ENCODE measurements around the gene PRKRA.
"Not testable (repeated sequence)": the region's sequence is repeated elsewhere in the genome, so short reads cannot be mapped to it uniquely, and the experiment has no call there.

PRKRA gene

GRCh38 chr2:178457390-178457886 lies 6.5 kb upstream of the PRKRA start:
- no peak for DNase-seq (ENCODE audit: low read depth in 2 of 2)

- no peak for DNase-seq (ENCODE audit: low read depth in 2 of 2)
Observed at GRCh38 chr2:178455947-178456346, 5.0 kb upstream of the PRKRA start.

DNA sequence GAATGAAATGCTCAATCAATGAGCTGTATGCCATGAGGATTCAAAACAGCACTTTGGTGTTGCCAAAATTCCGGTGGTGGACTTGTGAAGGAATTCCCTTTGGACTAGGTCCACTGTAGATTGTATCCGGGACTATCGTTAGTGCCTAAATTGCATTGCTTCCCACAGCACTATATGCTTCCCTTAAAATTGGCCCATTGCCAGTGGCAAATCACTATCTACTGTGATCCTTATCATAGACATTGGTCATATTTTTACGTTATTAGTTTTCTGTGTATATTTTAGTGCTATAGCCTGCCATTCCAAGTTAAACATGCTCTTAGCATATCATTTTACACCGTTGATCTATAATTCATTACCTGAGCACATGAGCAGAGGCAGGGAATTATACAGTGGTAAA lies 1.9 kb upstream of the PRKRA start:
- no peak for DNase-seq (ENCODE audit: low read depth in 2 of 2)

- no peak for DNase-seq (ENCODE audit: low read depth in 2 of 2)
Observed at GRCh38 chr2:178452334-178452733, 1.4 kb upstream of the PRKRA start.

- no peak for DNase-seq (ENCODE audit: low read depth in 2 of 2)
Observed at GRCh38 chr2:178450524-178450773, 526 bp downstream of the PRKRA start.

DNA sequence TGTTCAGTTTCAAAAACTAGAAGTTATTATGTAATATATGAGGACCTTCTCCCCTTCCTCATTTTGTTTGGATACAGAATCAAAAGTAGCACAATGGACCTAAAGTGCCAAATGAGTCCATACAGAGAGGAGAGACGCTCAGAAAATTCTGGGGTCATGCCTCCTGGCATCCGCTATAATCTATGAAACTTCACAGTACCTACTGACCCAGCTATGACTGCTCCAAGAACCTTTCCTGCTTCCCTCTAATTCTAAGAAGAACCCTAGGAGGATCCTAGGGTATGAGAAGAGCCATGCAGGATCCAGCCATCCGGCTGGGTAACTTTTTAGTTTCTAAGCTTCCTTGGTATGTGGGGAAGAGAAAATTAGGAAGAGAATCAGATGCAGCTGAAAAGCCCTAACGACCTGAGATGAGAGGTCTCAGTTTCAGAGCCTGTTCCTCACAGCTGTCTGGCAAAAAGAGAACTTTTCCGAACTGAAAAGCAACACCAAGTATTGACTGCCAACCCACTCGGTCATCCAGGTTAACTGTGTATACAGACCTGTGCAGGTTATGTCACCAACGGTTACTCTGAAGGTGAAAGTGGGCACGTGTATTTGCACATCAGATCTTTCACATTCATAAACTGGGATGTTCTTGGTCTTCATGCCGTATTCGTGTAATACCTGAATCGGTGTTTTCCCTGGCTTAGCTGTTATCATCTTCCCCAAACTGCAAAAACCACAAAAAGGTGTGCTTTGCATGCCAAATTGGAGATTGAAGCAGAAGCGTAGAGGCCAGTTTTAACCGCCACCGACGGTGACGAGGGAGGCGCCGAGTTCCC lies 1.1 kb downstream of the PRKRA start:
- DNase-seq (ENCODE audit: low read depth in 2 of 2), result no peak

DNA sequence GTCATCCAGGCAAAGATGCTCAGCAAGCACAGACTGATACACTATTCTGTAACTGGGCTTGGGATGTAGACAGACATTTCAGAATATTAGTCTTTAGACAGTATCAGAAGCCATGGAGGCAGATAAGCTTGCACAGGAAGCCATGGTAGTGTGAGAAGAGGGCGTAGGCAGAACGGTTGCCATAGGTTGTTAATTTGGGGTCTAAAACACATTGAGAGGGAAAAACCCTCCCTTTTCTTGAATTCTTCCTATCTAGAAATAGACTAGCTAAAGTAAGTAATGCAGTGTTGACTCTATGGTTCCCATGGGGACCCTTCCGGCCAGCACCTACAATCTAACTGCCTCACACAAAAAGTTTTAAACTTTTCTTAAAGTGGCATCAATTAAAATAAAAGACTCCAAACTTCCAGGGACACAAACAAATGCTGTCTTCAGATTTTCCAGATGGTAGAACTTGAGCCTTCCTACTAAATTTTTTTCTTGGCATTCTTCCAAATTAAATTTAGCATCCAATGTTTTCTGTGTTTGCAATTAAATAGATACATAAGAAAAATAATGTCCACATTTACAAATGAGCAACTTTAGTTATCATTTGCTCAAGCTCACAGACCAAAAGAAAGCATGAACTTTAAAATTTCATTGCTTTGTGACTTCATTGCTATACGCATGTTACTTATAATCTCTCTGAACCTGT lies 1.9 kb downstream of the PRKRA start:
- DNase-seq (ENCODE audit: low read depth in 2 of 2), result no peak

DNA sequence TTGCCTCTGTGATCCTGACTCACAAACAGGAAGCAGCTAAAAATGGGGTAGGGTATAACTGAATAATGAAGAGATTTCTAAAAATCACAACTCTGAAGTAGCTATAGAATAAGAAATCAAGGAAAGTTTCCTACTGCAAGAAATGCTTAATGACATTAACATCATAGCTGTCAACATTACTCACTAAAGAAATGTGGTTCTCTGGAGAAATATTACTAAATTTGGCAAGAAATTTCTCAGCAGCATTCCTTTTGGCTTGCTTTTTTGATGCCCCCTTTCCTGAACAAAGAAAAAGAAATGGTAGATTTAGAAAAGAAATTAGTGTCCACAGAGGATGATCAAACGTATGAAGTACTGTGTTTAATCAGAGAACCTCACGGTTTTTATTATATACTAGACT lies 9.5 kb downstream of the PRKRA start:
- DNase-seq (ENCODE audit: low read depth in 2 of 2), result no peak

- DNase-seq (ENCODE audit: low read depth in 2 of 2), result no peak
Observed at GRCh38 chr2:178436662-178437061, 14.3 kb downstream of the PRKRA start.

GRCh38 chr2:178429336-178429735 lies 21.6 kb downstream of the PRKRA start:
- no peak for DNase-seq (ENCODE audit: low read depth in 2 of 2)

DNA sequence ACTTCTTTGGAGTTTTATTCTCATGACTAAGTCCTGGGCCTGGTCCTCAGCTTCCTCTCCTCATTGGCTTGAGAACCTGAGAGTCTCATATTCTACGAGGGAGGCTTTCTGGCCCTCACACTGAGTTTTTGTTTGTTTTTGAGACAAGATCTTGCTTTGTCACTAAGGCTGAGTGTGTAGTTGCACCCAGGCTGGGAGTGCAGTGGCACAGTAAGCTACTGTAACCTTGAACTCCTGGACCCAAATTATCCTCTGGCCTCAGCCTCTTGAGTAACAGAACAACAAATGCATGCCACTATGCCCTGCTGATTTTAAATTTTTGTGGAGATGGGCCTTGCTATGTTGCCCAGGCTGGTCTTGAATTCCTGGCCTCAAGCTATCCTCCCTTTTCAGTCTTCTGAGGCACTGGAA lies 22.6 kb downstream of the PRKRA start:
- no peak for DNase-seq (ENCODE audit: low read depth in 2 of 2)

DNA sequence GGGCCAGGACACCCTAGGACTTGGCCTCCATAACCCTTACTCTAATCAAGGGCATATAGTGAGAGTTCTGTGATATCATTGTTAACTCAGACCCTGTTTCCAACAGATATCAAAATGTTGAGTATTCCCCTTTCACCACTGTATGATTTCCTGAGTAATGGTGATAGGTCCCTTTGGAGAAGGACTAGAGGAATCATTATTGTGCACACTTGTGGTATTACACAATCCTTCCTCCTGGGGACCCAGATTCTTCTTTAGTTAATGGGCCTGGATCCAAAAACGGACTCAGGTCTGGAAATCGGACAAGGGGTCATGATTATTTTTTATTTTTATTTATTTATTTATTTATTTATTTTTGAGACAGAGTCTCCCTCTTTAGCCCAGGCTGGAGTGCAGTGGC lies 23.5 kb downstream of the PRKRA start:
- DNase-seq (ENCODE audit: low read depth in 2 of 2), result no peak

GRCh38 chr2:178426388-178426787 lies 24.6 kb downstream of the PRKRA start:
- DNase-seq (ENCODE audit: low read depth in 2 of 2), result no peak

- DNase-seq (ENCODE audit: low read depth in 2 of 2), result no peak
Observed at GRCh38 chr2:178425255-178425827, 25.6 kb downstream of the PRKRA start.

DNA sequence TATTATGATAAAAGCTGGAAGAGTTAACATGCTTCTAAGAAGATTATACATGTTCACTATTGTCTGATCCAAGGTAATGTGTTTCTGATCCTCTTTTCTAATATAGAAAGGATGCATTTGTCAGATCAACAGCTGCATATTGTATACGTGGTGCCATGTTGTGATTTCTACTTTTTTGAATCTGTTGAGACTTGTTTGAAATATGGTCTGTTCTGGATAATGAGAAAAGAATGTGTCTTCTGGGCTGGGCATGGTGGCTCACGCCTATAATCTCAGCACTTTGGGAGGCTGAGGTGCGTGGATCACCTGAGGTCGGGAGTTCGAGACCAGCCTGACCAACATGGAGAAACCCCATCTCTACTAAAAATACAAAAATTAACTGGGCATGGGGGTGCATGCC lies 27.2 kb downstream of the PRKRA start:
- not testable (repeated sequence) for DNase-seq (ENCODE audit: low read depth in 2 of 2)

- no peak for DNase-seq (ENCODE audit: low read depth in 2 of 2)
Observed at GRCh38 chr2:178422097-178422496, 28.9 kb downstream of the PRKRA start.

DNA sequence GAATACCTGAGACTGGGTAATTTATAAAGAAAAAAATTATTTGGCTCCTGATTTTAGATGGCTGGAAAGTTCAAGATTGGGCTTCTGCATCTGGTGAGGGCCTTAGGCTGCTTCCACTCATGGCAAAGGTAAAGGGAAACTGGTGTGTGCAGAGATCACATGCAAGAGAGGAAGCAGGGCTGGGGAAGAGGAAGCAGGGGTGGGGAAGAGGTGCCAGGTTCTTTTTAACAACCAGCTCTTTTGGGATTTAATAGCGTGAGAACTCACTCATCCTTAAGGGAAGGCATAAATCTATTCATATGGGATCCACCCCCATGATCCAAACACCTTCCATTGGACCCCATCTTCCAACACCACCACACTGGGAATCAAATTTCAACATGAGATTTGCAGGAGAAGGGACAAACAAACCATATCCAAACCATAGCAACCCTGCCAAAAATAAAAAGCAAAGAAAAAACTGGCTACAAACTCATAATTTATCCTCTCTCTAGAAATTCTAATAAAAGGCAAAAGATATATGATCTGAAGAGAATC lies 30.4 kb downstream of the PRKRA start:
- DNase-seq (ENCODE audit: low read depth in 2 of 2), result no peak

DNA sequence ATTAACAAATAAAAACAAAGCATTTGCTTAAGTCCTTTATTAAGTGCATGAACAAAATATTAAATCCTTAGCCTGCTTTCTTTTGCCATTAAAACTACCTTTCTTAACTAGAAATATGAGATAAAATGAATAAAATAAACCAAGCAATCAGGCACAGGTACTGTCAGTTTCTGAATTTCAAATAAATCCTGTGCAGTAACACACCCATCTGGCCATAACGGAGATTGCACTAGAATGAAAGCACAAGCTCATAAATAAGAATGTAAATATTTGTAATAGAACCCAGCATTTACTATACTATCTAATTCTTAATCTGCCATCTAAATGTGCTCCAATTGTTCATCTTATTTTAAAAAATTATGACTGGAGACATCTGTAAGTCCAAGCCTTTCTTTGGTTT lies 31.9 kb downstream of the PRKRA start:
- DNase-seq (ENCODE audit: low read depth in 2 of 2), result no peak

- DNase-seq (ENCODE audit: low read depth in 2 of 2), result no peak
Observed at GRCh38 chr2:178418426-178418825, 32.5 kb downstream of the PRKRA start.

DNA sequence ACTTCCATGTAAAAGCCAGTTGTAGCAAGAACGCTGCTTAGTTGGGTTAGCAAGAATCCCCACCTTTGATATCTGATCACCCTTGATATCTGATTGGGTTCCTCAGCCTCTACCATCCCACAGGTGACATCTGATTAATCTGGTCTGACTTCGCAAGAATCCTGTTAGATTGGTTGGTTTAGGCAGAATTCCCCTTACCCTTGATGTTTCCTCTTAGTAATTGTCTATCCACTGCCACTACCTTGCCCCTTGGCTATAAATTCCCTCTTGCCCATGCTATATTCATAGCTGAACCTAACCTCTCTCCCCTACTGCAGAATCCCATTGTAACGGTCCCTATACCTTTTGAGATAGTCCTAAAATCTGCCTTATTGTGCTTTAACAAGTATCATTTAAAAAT lies 33.1 kb downstream of the PRKRA start:
- no peak for DNase-seq (ENCODE audit: low read depth in 2 of 2)

GRCh38 chr2:178415979-178416378 lies 35.0 kb downstream of the PRKRA start:
- no peak for DNase-seq (ENCODE audit: low read depth in 2 of 2)

GRCh38 chr2:178414266-178415247 lies 36.4 kb downstream of the PRKRA start:
- DNase-seq (ENCODE audit: low read depth in 2 of 2), result peak; percentile 52 to 56
